ENCODE measurements around the gene RBL2. TPM values are rescaled to one million over a fixed set of nuclear protein-coding genes. Genes with fewer than 3 reads are reported as not detected.

The RBL2 gene
- total RNA-seq, 1 experiment from 2014 or later: 14.2 TPM

GRCh38 chr16:53528797-53529196 lies 94.5 kb downstream of the RBL2 start:
- H3K9me2 ChIP-seq (replicated peaks; ENCODE audit: low read length): no peaks in the 10 kb centered on the region
- no peaks in the 10 kb centered on the region for H3K9me3 ChIP-seq (ENCODE audit: low read length)
- no peak for DNase-seq
- no peaks in the 10 kb centered on the region for H3K4me1 ChIP-seq (ENCODE audit: insufficient read depth, low read length)
- H4K20me1 ChIP-seq (ENCODE audit: low read length): no peaks in the 10 kb centered on the region
- CTCF ChIA-PET: no interaction called here
- H2AFZ ChIP-seq (ENCODE audit: low read length): no peak overlapping the region
- no peak overlapping the region for H3K9ac ChIP-seq (ENCODE audit: low read length)
- H3K27ac ChIP-seq (ENCODE audit: low read length): no peak overlapping the region
- no peak for ATAC-seq
- POLR2A ChIA-PET (ENCODE audit: unreplicated experiment): interaction anchor here (0.5 kb wide), 1 partner anchor 30 kb away, joined by 4 read pairs; no protein-coding TSS in a partner anchor
- no peak overlapping the region for H3K4me3 ChIP-seq (ENCODE audit: low read length)
- no peaks in the 10 kb centered on the region for H3K27me3 ChIP-seq (ENCODE audit: low read length)
- H3K79me2 ChIP-seq (ENCODE audit: low read length): no peaks in the 10 kb centered on the region
- no peak overlapping the region for H3K4me2 ChIP-seq (ENCODE audit: low read length)
- H3F3A ChIP-seq (ENCODE audit: low read length, unreplicated experiment): no peaks in the 10 kb centered on the region
- TF ChIP-seq CTCF (conservative IDR thresholded peaks at IDR 0.05; ENCODE audit: low read depth, low read length) (no peak), EZH2 (IDR thresholded peaks at IDR 0.05; ENCODE audit: low read length, unreplicated experiment) (no peak), EZH2phosphoT487 (IDR thresholded peaks at IDR 0.05; ENCODE audit: borderline replicate concordance, low read length) (no peak)
- intact Hi-C loops (cut with micrococcal nuclease): no loop called here
- BruUV-seq (replicated peaks): no TSS peak
- no peaks in the 10 kb centered on the region for H3K36me3 ChIP-seq (ENCODE audit: low read depth, low read length)

GRCh38 chr16:53529513-53529912 lies 95.2 kb downstream of the RBL2 start:
- Histone ChIP-seq H3K9me2 (replicated peaks; ENCODE audit: low read length) (no peaks in the 10 kb centered on the region), H3F3A (ENCODE audit: low read length, unreplicated experiment) (no peaks in the 10 kb centered on the region), H2AFZ (ENCODE audit: low read length) (no peak overlapping the region), H4K20me1 (ENCODE audit: low read length) (no peaks in the 10 kb centered on the region), H3K4me3 (ENCODE audit: low read length) (no peak overlapping the region), H3K27ac (ENCODE audit: low read length) (no peak overlapping the region), H3K79me2 (ENCODE audit: low read length) (no peaks in the 10 kb centered on the region), H3K4me2 (ENCODE audit: low read length) (no peak overlapping the region), H3K9me3 (ENCODE audit: low read length) (no peaks in the 10 kb centered on the region), H3K36me3 (ENCODE audit: low read depth, low read length) (no peaks in the 10 kb centered on the region), H3K9ac (ENCODE audit: low read length) (no peak overlapping the region), H3K4me1 (ENCODE audit: insufficient read depth, low read length) (no peaks in the 10 kb centered on the region), H3K27me3 (ENCODE audit: low read length) (no peaks in the 10 kb centered on the region)
- intact Hi-C loops (cut with micrococcal nuclease): no loop called here
- no peak for DNase-seq
- ChIA-PET POLR2A (ENCODE audit: unreplicated experiment) (no interaction called here), CTCF (no interaction called here)
- ATAC-seq: no peak
- BruUV-seq (replicated peaks): no TSS peak
- TF ChIP-seq EZH2 (IDR thresholded peaks at IDR 0.05; ENCODE audit: low read length, unreplicated experiment) (no peak), EZH2phosphoT487 (IDR thresholded peaks at IDR 0.05; ENCODE audit: borderline replicate concordance, low read length) (no peak), CTCF (conservative IDR thresholded peaks at IDR 0.05; ENCODE audit: low read depth, low read length) (no peak)

- CTCF ChIA-PET: no interaction called here
These were observed 95.8 kb downstream of the RBL2 start for GRCh38 chr16:53530046-53530445.

More at GRCh38 chr16:53530046-53530445, 95.8 kb downstream of the RBL2 start:
- H3F3A ChIP-seq (ENCODE audit: low read length, unreplicated experiment): no peaks in the 10 kb centered on the region
- H3K4me3 ChIP-seq (ENCODE audit: low read length): no peak overlapping the region
- H3K79me2 ChIP-seq (ENCODE audit: low read length): no peaks in the 10 kb centered on the region
- POLR2A ChIA-PET (ENCODE audit: unreplicated experiment): no interaction called here
- no peak overlapping the region for H3K9ac ChIP-seq (ENCODE audit: low read length)
- no peak for ATAC-seq
- no peak overlapping the region for H3K27ac ChIP-seq (ENCODE audit: low read length)
- no peaks in the 10 kb centered on the region for H3K27me3 ChIP-seq (ENCODE audit: low read length)
- no peak for DNase-seq
- no peaks in the 10 kb centered on the region for H3K4me1 ChIP-seq (ENCODE audit: insufficient read depth, low read length)
- H4K20me1 ChIP-seq (ENCODE audit: low read length): no peaks in the 10 kb centered on the region
- H3K9me3 ChIP-seq (ENCODE audit: low read length): no peaks in the 10 kb centered on the region
- TF ChIP-seq EZH2phosphoT487 (IDR thresholded peaks at IDR 0.05; ENCODE audit: borderline replicate concordance, low read length) (no peak), CTCF (conservative IDR thresholded peaks at IDR 0.05; ENCODE audit: low read depth, low read length) (no peak), EZH2 (IDR thresholded peaks at IDR 0.05; ENCODE audit: low read length, unreplicated experiment) (no peak)
- no TSS peak for BruUV-seq (replicated peaks)
- no peaks in the 10 kb centered on the region for H3K9me2 ChIP-seq (replicated peaks; ENCODE audit: low read length)
- intact Hi-C loops (cut with micrococcal nuclease): no loop called here
- no peak overlapping the region for H2AFZ ChIP-seq (ENCODE audit: low read length)
- H3K36me3 ChIP-seq (ENCODE audit: low read depth, low read length): no peaks in the 10 kb centered on the region
- no peak overlapping the region for H3K4me2 ChIP-seq (ENCODE audit: low read length)
